VCaP (cell line): ENCODE measurements around the gene KCNK6.

ENCODE experiments used
- H3K27ac ChIP-seq: fragments of 450-650 bp; 2 replicates; pipeline ENCODE4 v1.5.1; 2017
- TF ChIP-seq, protein P1 (sequence below): fragments of 450-650 bp; conservative IDR thresholded peaks from 2 replicates; pipeline ENCODE4 v1.5.1; 2017; ENCODE audit warnings: mild to moderate bottlenecking, moderate library complexity

KCNK6 gene

DNA sequence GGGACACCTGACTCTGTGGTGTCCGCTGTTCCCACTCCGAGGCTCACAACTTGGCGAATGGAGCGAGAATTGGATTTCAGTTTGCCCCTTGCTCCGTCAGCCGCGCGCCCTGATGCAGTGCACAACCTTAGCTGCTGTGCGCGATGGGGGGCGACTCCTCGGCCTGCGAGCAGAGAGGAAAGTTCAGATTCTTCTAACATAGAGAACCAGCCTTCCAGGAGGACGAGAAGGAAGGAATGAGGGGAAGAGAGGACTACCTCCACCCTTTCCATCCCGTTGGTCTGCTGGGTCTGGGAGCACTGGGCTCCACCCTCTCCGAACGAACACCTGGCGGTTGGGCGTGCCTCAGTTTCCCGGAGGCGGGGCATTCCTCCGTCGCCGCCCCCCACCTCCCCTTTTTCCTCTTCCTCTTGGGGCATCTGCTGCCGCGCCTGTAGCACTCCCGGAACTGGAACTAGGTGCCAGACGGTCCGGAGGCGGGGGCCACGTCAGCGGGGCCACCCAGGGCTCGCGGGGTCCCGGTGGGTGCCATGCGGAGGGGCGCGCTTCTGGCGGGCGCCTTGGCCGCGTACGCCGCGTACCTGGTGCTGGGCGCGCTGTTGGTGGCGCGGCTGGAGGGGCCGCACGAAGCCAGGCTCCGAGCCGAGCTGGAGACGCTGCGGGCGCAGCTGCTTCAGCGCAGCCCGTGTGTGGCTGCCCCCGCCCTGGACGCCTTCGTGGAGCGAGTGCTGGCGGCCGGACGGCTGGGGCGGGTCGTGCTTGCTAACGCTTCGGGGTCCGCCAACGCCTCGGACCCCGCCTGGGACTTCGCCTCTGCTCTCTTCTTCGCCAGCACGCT, at the start of gene KCNK6:
TSS of gene KCNK6 (plus strand) at position 425 of the 838 bp plus-strand sequence. CDS start at position 531, 106 bp downstream.
- H3K27ac ChIP-seq = peak within 1 kb of the TSS; percentile 45; the same call in 1 of the 2 replicates
- TF ChIP-seq, protein P1, sequence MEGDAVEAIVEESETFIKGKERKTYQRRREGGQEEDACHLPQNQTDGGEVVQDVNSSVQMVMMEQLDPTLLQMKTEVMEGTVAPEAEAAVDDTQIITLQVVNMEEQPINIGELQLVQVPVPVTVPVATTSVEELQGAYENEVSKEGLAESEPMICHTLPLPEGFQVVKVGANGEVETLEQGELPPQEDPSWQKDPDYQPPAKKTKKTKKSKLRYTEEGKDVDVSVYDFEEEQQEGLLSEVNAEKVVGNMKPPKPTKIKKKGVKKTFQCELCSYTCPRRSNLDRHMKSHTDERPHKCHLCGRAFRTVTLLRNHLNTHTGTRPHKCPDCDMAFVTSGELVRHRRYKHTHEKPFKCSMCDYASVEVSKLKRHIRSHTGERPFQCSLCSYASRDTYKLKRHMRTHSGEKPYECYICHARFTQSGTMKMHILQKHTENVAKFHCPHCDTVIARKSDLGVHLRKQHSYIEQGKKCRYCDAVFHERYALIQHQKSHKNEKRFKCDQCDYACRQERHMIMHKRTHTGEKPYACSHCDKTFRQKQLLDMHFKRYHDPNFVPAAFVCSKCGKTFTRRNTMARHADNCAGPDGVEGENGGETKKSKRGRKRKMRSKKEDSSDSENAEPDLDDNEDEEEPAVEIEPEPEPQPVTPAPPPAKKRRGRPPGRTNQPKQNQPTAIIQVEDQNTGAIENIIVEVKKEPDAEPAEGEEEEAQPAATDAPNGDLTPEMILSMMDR = no peak

DNA sequence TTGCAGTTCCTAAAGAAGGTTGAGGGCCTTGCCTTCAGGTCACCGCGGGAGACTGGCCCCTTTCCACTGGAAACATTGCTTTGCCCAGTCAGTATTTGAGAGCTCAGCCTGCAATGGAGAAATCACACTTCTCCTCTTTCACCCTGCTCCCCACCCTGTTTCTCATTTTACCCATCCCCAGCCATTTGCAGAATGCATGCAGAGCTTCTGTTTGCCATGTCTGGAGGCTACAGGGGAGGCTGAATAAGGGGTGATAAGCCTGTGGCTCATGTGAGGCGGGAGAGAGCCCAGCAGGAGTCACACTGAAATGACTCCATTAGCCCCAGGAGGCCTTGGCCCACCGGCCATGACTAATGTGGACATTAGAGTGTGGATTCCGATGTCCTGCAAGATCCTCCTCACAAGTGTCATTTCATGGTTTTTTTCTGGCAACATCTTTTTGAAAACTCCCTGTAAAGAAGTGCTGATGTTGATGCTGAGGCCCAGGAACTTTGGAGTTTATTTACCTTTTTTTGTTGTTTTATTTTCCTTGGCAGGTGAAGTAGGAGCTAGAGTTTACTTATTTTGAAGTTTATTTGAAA, 49.0 kb upstream of the KCNK6 start:
- peak overlapping the region; percentile 74 for H3K27ac ChIP-seq
- TF ChIP-seq, protein P1 = no peak

DNA sequence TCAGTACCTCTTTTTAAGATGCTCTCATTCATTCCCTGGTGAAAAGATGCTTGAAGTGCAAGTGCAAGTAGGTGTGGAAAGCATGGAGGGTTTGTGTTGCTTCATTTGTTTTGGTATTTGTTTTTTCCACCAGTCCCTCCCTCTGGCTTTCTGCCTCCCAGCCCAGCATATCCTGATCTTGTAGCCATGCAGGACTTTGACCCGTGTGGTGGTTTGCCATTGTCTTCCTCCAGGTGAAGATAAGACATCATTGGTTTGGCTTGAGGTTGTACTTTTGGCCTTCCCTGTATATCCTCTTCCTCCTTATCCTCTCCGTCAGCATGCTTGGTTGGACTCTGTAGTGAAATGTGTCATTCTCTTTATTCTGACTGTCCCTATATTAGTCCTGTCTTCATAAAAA, 46.1 kb upstream of the KCNK6 start:
- peak overlapping the region; percentile 74 for H3K27ac ChIP-seq
- TF ChIP-seq, protein P1 = no peak

DNA sequence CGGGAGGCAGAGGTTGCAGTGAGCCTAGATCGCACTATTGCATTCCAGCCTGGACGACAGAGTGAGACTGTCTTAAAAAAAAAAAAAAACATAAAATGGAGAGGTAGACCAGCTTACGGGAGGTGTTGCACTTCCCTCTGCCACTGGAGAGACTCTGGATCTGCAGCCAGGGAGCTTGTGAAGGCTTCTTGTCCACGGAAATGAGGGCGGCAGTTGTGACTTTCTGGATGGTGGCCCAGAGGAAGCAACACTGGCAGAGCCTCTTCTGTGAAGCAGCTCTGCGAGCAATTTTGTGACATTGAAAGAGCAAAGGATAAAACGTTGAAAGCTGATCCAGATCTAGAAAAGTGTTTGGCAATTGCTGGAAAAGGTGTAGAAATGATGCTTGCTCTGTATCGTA, 44.9 kb upstream of the KCNK6 start:
- peak overlapping the region; percentile 74 for H3K27ac ChIP-seq
- TF ChIP-seq, protein P1 = no peak

DNA sequence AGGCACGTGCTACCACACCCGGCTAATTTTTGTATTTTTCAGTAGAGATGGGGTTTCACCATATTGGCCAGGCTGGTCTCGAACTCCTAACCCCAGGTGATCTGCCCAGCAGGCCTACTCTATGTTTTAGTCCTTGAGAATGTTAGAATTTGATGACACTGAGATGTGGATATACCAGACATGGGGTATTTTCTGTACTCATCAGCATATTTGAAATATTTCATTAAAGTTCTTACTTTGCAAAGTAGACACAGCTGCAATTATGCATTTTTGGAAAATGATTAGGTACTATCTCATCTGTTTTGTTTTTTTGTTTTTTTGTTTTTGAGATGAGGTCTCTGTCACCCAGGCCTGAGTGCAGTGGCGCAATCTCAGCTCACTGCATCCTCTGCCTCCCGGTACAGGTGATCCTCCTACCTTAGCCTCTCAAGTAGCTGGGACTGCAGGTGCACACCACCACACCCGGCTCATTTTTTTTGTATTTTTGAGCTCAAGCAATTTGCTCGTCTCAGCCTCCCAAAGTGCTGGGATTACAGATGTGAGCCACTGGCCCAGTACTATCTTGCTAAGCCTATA, 42.6 kb upstream of the KCNK6 start:
- H3K27ac ChIP-seq = peak overlapping the region; percentile 74
- TF ChIP-seq, protein P1 = no peak

DNA sequence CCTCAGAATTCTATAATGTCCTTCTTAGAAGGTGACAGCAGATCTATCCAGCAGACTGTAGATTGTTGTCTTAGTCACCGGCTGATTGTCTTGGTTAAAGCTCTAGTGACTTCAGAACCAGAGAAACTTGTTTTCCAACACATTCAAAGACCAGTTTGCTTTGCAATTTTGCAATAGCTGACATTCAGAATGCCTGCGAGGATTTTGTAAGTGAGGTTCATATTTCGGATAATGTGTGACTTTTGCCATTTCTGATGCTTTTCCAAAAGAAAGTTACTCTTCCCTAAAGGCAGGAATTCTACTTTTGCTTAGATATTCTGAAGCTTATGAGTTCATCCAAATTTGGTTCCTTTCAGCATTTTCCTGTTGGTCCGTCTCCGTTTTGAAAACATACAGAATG, 42.1 kb upstream of the KCNK6 start:
- TF ChIP-seq, protein P1 = no peak
- peak overlapping the region; percentile 74 for H3K27ac ChIP-seq

DNA sequence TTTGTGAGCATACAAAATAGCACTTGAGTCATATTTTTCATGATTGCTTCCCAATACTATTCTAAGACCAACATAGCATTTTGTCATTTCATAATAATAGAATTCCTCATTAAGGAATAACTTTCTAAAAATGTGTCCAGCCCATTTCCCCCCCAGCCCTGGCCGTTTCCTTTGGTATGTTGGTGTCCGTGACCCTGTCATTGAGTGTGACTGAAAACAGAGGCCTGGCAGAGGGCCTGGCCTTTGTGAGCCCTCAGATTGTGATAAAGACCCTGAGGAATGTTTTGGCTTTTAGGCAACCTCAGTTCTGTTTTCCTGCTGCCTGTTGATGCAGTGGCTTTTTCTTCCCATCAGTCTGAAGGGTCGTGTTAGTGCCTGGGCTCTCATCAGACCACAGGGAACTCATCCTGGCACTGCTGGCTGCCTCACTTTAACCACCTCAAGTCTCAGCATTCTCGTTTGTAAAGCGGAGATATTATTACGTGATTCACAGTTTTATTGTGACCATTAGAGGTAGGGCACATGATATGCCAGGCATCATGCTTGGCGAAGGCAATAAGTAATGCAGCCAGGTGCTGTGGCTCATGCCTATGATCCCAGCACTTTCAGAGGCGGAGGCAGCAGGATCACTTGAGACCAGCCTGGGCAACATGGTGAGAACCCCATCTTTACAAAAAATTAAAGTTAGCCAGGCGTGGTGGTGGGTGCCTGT, 41.5 kb upstream of the KCNK6 start:
- TF ChIP-seq, protein P1 = no peak
- H3K27ac ChIP-seq = peak overlapping the region; percentile 74
